Limb (tissue), 2 donors: ENCODE measurements around the gene PCP2.
A peak's percentile ranks its signal among the peaks of the same experiment; 100 is the strongest.

Experiments
- DNase-seq, 2 donors: peaks; one replicate each; pipeline ENCODE4 v3.0.0-alpha.2; 2016; ENCODE audit errors: extremely low spot score in 2 of 2

PCP2 gene

GRCh38 chr19:7598180-7598579 lies 35.3 kb downstream of the PCP2 start:
- DNase-seq, result no peak

- DNase-seq, result no peak
Observed at GRCh38 chr19:7597689-7598088, 35.8 kb downstream of the PCP2 start.

- DNase-seq, result peak in 1 of 2 donors; percentile 35
Observed at GRCh38 chr19:7596211-7596937, 37.1 kb downstream of the PCP2 start.

DNA sequence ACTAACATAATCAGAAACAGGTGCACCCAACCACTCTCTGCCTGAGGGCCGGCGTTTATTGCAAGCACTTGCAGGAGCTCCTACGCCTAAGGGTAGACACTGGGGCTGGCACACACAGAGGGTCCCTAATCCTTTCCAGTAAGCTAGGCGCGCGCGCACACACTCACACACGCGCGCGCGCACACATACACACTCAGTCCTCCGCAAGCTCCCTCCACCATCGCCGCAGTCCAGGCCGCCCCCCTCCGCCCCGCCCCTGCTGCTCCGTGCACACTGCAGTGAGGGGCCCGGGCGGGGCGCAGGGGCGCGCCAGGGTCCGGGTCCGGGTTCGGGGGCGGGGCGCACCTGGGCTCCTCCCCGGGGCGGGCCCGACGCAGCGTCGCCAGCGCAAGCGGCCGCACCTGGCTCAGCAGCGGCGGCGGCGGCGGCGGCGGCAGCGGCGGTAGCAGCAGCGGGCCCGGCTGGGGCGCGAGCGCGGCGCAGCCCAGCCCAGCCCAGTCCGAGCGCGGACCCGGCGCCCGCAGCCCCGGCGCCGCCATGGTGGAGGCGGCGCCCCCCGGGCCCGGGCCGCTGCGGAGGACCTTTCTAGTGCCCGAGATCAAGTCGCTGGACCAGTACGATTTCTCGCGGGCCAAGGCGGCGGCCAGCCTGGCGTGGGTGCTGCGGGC lies 37.9 kb downstream of the PCP2 start, which contains the start of gene CAMSAP3:
Gene CAMSAP3, plus strand, starts transcription at position 398 of the 668 bp plus-strand sequence. Its CDS starts 140 bp downstream, at position 538.
- DNase-seq, result peak; percentile 22 to 82

DNA sequence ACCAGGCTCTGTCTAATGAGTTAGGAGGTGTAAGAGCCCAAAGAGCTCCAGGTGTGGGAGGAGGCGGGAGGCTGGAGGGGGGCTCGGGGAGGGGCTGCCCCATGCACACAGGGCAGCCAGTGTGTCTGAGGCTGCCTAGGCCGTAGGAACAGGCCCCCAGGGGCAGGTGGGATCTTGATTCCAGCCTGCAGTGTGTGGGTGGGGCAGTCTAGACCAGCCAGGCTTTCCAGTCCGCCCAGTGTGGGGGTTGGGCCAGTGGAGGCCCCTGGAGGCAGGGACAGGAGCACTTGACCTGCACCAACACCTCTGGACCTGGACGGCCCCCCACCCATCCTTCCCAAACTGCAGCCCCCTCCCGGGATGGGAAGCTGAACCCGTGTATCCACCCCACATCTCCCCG lies 43.3 kb downstream of the PCP2 start:
- no peak for DNase-seq

GRCh38 chr19:7589822-7590221 lies 43.7 kb downstream of the PCP2 start:
- DNase-seq, result no peak

DNA sequence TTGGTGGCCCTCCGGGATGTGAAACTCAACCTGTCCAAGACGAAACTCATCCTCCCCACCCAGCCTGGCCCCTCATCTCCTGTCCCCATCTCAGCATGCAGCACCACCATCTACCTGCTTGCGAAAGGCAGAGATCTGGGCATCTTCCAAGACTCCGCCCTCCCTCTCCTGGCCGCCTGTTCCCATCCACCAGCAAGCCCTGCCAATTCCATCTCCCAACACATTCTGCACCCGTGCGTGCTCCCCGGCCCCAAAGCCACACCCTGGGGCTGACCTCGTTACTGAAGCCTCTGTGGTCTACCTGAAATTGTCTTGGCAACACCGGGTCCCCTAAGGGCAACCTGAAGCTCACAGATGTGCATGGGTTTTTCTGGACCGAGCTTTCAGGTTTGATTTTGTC lies 51.1 kb downstream of the PCP2 start:
- DNase-seq, result no peak
